ENCODE results near the gene TMSB4X. TPM values are rescaled to one million over a fixed set of nuclear protein-coding genes. Genes with fewer than 3 reads are reported as not detected.

TMSB4X gene
- total and polyA plus RNA-seq, 2 of the 13 experiments (the other 11 are each of a cell fraction or from before 2014, with no cell fraction given), result 10.5 to 29.6 TPM

- no TSS peak for BruUV-seq (replicated peaks)
- Histone ChIP-seq H3K4me1 (ENCODE audit: insufficient read depth, low read length) (no peaks in the 10 kb centered on the region), H3K4me3 (replicated peaks in 1 of 3; ENCODE audit: insufficient read depth in 1 of 3, low read depth in 2 of 3, low read length in 3 of 3) (no peak overlapping the region), H3K27me3 (ENCODE audit: control insufficient read depth in 1 of 2, insufficient read depth in 2 of 2, low read length in 2 of 2) (peaks cover 0 to 11% of the 10 kb centered on the region in 2 experiments; a peak in 4 of 5 replicates), H3K79me2 (ENCODE audit: insufficient read depth, low read length) (no peaks in the 10 kb centered on the region), H3K27ac (ENCODE audit: extremely low read length, insufficient read depth, low read length) (no peak overlapping the region), H3K9me3 (ENCODE audit: low read length) (no peaks in the 10 kb centered on the region), H2AFZ (ENCODE audit: low read length) (no peak overlapping the region), H3K36me3 (replicated peaks in 1 of 2; ENCODE audit: control insufficient read depth in 1 of 2, insufficient read depth in 2 of 2, low read length in 2 of 2) (no peaks in the 10 kb centered on the region), H3K4me2 (ENCODE audit: low read depth, low read length) (no peak overlapping the region), H4K20me1 (ENCODE audit: insufficient read depth, low read length) (no peaks in the 10 kb centered on the region), H3K9ac (ENCODE audit: insufficient read depth, low read depth, low read length) (no peak overlapping the region)
- FAIRE-seq (no peak), DNase-seq (ENCODE audit: low spot score) (no peak), ATAC-seq (no peak)
- in situ Hi-C loops (cut with HindIII; ENCODE audit: extremely low pct_ligation_motif_present, low pct_unique_long_range_greater_than_20kb) (no loop called here), intact Hi-C loops (cut with micrococcal nuclease; ENCODE audit: unreplicated experiment) (no loop called here)
- TF ChIP-seq ZNF713 (CRISPR knock-in tag; IDR thresholded peaks at IDR 0.05), result no peak
- TF ChIP-seq ZNF629 (CRISPR knock-in tag; conservative IDR thresholded peaks at IDR 0.05), result 0 out of 2 replicates have a peak, but pooled peaks have one; percentile 9
- ChIA-PET CTCF (ENCODE audit: low intra/inter-chr PET ratio, low total read pairs) (no interaction called here), POLR2A (no interaction called here)
- WGBS (ENCODE audit: low lambda C conversion rate), result 67% methylated on average over 12 of the region's 12 CpGs
Measured at GRCh38 chrX:12972878-12973560, 1.9 kb upstream of the TMSB4X start.

DNA sequence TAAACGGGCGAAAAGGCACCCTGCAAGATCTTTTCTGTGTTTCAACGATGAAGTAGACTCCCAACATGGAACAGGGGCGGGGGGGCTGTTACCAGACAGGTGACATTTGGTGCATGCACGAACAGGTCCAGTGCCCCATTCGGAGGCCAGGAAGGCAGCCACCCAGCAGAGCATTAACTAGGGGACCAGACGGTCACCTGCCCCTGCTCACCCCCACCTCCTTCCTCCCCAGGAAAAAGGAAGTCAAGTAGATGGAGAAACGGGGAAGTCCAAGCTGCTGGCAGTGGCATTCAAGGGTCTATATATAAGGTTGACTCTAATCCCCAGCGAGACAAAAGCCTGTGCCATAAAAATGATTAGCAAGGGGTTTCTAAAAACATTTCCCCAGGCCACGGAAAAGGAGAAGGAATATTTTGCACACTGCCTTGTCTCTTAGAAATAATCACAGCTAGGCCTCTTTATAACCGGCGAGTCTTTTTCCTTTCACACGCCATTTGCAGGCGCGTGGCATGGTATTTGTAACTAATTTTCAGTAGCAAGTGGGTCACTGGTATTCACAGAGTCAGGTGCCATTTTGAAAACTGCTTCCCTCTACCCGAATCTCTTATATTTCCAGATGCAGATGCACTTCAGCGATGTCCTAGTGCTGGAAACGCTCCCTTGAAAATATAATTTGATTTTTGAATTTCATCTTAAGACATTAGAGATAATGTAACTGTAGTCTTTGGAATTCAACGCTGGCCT, 1.2 kb upstream of the TMSB4X start:
- H3K27me3 ChIP-seq (ENCODE audit: control insufficient read depth in 1 of 2, insufficient read depth in 2 of 2, low read length in 2 of 2), result peaks cover 0 to 11% of the 10 kb centered on the region in 2 experiments; a peak in 4 of 5 replicates
- in situ Hi-C loops (cut with HindIII; ENCODE audit: extremely low pct_ligation_motif_present, low pct_unique_long_range_greater_than_20kb) (no loop called here), intact Hi-C loops (cut with micrococcal nuclease; ENCODE audit: unreplicated experiment) (no loop called here)
- no peak overlapping the region for H3K4me2 ChIP-seq (ENCODE audit: low read depth, low read length)
- H3K36me3 ChIP-seq (replicated peaks in 1 of 2; ENCODE audit: control insufficient read depth in 1 of 2, insufficient read depth in 2 of 2, low read length in 2 of 2), result no peaks in the 10 kb centered on the region
- no peaks in the 10 kb centered on the region for H3K9me3 ChIP-seq (ENCODE audit: low read length)
- BruUV-seq (replicated peaks), result no TSS peak
- FAIRE-seq (no peak), DNase-seq (ENCODE audit: low spot score) (no peak), ATAC-seq (no peak)
- POLR2A ChIA-PET, result no interaction called here
- no peaks in the 10 kb centered on the region for H3K79me2 ChIP-seq (ENCODE audit: insufficient read depth, low read length)
- H3K27ac ChIP-seq (ENCODE audit: extremely low read length, insufficient read depth, low read length), result no peak overlapping the region
- TF ChIP-seq CCDC6 (CRISPR knock-in tag; IDR thresholded peaks at IDR 0.05), result no peak
- TF ChIP-seq RAD51 (IDR thresholded peaks at IDR 0.05; ENCODE audit: borderline replicate concordance), result no peak
- no peaks in the 10 kb centered on the region for H4K20me1 ChIP-seq (ENCODE audit: insufficient read depth, low read length)
- H3K4me3 ChIP-seq (replicated peaks in 1 of 3; ENCODE audit: insufficient read depth in 1 of 3, low read depth in 2 of 3, low read length in 3 of 3), result no peak overlapping the region
- no peak overlapping the region for H2AFZ ChIP-seq (ENCODE audit: low read length)
- CTCF ChIA-PET (ENCODE audit: low intra/inter-chr PET ratio, low total read pairs), result no interaction called here
- 83% methylated on average over 13 of the region's 19 CpGs for WGBS (ENCODE audit: low lambda C conversion rate)
- H3K4me1 ChIP-seq (ENCODE audit: insufficient read depth, low read length), result no peaks in the 10 kb centered on the region
- H3K9ac ChIP-seq (ENCODE audit: insufficient read depth, low read depth, low read length), result no peak overlapping the region
